ENCODE data around the gene HIVEP2.

The HIVEP2 gene

GRCh38 chr6:142916881-142917280 lies 28.1 kb downstream of the HIVEP2 start:
- no peak for DNase-seq

DNA sequence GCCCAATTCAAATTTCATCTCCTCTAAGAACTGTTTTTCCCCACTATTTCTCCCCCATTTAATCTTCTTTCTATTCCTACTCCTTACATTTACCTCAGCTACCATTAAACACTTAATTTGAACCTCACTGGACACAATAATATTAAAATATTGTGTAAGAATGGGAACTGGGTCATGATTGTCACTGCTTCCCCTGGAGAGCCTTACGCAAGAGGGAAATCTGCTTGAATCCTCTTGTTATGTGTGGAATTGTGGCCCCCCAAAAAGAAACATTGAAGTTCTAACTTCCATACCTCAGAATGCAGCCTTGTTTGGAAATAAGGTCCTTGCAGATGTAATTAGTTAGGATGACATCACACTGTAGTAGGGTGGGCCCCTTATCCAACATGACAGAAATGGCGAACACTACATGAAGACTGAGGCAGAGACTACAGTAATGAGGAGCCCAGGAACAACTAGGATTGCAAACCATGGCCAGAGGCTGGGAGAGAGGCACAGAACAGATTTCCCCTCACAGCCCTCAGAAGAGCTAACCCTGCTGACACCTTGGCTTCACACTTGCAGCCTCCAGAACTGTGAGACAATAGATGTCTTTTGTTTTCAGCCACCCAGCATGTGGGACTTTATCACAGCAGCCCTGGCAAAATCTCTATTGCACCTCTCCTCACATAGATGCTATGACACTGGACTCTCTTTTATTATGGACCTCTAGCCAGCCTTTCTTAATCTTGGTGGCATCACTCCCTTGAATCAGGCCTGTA lies 29.9 kb downstream of the HIVEP2 start:
- DNase-seq = no peak

GRCh38 chr6:142914369-142914768 lies 30.6 kb downstream of the HIVEP2 start:
- DNase-seq = no peak

DNA sequence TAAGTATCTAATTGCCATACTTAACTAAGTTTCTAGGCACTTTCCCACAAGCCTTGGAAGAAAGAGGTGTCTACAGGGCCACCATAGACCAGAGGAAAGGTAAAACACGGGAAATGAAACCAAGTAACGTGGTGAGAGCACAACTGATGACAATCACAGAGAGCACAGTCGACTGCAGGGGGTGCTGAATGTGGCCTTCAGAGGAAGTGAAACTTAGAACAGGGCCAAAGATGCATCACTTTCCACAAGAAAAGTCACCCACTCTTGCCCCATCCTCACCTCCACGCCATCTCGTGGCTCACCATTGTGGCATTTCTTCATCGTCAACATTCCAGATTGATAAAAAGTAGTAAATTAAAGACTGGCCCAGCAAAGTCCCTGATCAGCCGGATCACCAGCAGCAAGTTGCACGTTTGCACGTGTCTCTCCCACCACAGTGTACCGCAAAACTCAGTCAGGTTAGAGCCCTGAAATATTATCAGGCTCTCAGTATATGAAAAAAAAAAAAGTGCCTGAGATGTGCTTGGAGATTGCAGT lies 31.4 kb downstream of the HIVEP2 start:
- no peak for DNase-seq

GRCh38 chr6:142913036-142913510 lies 31.9 kb downstream of the HIVEP2 start:
- no peak for DNase-seq

- no peak for DNase-seq
These were observed 32.9 kb downstream of the HIVEP2 start for GRCh38 chr6:142912125-142912524.

DNA sequence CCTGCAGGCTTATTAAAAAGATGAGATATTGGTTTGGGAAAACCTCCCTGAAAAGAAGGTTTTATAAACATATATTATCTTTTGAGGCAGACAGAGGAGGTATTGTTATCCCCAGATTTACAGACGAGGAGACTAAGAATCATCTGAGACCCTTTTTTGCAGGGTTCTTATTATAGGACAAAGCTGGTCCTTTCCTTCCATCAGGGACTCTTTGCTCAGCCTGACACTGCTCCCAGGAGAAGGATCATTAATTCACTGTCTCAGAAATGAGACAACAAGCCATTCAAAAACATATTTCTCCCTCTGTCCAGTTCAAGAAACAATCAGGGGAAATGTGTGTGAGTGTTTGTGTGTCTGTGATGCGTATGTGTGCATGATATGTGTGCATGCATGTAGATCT lies 33.5 kb downstream of the HIVEP2 start:
- DNase-seq = no peak

DNA sequence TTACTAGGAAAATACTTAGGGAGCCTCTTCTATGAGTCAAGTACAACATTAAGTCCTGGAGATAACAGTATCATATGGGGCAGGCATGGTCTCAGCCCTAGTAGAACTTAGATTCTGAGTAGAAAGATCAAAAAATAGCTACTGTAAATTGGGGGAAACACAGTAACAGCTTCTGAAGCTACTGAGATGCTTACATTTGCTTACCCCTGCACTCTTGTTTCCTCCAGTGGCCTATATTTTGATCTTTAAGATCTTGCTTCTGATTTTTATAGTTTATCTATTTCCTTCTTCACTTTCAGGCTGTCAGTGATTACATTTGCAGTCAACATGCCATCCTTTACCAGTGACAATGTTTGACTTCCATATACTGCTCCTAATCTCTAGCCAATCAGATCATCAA lies 35.3 kb downstream of the HIVEP2 start:
- no peak for DNase-seq

DNA sequence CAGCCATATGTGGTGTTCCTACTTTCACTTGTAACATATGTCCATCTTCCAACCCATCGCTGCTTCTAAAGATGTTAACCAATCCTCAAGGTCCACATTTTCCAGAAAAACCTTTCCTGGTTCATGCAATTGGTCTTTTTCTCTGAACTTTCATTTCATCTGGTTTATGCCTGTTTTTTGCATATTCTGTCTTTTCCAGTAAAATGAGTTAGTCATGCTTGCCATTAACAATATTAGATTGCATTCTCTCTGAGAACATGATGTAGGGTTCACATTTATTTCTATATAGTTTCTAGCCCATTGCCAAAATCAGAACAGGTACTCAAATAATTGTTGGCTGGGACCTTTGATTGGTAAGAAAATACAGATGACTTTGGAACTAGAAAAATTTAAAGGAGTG lies 36.7 kb downstream of the HIVEP2 start:
- DNase-seq = no peak

GRCh38 chr6:142907544-142907943 lies 37.4 kb downstream of the HIVEP2 start:
- no peak for DNase-seq

DNA sequence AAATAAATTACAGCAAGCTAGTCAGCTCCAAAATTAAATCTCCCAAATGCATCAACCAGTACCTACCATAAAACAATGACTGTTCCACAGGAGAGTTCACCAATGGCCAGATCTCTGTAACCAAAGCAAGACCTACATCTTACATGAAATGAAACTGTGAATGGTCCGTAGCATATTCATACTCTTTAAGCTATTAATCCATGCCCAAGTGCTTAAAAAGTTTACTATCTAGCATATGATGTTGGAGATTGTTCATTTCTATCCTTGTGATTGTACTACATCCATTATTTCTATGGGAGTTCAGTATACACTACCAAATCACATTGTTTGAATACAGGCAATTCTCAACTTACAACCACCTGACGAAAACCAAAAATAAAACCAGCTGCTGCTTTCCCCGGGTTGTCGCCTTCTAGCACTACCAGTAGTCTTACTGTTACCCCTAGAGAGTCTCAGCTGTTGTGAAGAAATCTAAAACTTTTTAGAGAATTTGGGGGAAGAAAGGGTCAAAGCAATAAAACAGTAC lies 38.0 kb downstream of the HIVEP2 start:
- no peak for DNase-seq

- DNase-seq = no peak
These were observed 41.2 kb downstream of the HIVEP2 start for GRCh38 chr6:142903812-142904211.

- DNase-seq = peak; percentile 99
These were observed 42.3 kb downstream of the HIVEP2 start for GRCh38 chr6:142902636-142903053.

GRCh38 chr6:142901611-142902010 lies 43.4 kb downstream of the HIVEP2 start:
- no peak for DNase-seq

DNA sequence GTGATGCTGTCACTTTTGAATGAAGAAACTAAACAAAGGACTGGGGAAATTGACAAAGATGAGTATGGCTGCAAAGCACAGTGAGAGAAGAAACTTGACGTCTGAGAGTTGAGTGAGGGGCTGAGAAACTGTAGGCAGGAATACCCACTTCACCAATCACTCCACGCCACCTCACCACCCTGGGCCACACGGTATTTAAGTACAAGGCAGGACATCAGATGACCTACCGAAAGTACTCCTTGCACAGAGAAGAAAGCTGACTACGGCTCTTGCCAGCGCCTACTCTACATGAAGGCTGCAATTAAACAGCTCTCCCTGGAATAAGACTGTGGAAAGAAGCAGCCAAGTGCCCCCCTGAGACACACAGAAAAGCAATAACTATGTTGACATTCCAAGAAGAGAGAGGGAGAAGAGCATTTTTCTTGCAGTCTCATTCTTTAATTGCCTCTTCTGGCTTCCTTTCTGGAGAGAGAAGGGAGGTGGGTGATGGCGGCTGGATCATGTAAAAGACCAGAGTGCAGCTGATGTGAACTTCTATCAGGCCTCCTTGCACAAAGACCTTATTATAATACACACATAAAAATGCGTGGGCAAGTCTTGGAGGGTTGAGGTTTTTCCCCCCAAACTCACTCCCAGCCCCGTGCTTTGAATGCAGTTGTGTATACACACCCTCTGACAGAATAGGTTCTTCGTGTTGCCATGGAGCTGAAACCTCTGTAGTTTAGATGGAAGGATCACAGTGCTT lies 44.6 kb downstream of the HIVEP2 start:
- no peak for DNase-seq

- DNase-seq = no peak
These were observed 45.8 kb downstream of the HIVEP2 start for GRCh38 chr6:142898927-142899895.

GRCh38 chr6:142897659-142898058 lies 47.3 kb downstream of the HIVEP2 start:
- no peak for DNase-seq

DNA sequence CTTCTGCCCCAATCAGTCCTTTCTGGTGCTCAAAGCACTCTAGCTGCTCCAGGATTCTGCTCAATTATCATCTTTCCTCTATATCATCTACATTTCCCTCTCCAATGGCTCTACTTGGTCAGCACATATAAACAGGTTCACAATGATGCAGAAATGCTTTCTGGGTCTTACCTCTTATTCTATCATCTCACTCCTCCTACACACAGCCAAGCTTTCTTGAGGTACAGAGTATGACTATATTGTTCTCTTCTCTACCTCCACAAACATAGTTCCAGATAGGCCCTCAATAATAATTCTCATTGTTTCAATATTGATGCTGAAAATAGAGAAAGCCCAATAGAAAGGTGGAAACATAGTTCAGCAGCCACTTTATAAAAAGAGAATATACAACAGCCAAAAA lies 48.2 kb downstream of the HIVEP2 start:
- no peak for DNase-seq

DNA sequence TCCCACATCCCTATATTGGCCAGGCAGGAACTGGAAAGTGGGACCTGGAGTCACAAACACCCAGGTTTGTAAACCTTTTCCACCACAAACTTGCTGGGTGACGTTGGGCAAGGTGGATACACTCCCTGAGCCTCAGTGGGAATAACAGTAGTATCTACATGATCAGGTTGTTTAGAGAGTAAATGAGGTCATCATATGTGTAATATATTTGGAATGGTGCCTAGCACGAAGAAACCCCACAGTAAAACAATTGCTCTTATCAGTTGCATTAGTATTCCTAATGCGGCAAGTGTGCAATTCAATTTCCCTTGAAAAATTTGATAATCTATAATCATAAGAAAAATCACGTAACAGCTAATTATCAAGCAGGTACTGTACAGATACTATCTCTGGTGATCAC lies 51.9 kb downstream of the HIVEP2 start:
- DNase-seq = peak; percentile 65

DNA sequence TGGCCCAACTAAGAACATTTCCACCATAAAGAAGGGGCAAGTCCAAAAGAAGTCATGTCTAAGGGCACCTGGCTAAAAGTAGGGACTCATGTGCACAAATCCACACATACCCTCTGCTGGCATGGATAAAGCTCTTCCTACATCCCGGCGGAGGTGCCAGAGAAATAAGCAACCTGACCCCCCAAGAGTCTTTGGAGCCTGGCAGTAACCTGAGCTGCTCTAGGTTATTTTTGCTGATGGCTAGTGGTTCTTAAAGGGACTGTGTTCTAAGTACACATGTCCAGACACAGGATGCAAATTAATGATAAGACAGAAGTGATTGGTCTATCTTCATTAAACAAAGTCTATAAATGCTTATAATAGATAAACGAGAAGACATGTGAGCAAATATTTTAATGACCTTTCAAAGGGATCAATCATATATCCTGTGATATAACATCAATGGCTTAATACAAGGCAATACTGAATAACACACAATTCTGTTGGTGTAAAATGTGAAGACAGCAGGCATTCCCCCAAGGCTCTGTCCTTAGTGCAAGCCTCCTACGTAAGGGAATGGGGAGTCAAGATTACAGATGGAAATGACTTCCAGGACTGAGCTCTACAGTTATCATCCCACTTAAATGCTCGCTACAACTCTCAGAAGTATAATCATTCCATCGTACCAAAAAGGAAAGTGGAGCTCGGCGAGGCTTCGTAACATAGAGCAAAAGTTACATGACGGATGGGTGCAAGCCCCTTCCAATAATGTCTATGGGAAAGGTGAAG lies 52.5 kb downstream of the HIVEP2 start:
- no peak for DNase-seq

DNA sequence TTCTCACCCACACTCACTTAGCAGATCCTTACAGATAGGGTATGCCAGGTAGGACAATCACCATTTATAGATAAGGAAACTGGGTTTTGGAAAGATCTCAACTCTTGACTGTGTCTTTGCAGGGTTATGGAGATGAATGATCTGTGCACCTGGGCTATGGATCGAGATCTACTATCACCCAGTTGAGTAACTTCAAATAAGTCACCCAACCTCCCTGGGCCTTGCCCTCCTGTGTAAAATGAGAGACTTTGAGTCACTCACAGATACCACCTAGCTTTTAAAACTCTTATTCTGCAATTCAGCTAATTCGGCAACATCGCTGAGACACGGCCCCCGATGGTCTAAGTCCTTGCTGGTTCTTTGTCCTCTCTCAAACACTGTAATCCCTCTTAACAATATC lies 53.5 kb downstream of the HIVEP2 start:
- DNase-seq = no peak

GRCh38 chr6:142888456-142888855 lies 56.5 kb downstream of the HIVEP2 start:
- DNase-seq = no peak

Measured in NCI-H226 (cell line).